Muscle layer of duodenum (tissue), 2 donors: ENCODE data around the gene ITGAV.
"Not testable (repeated sequence)": the region's sequence is repeated elsewhere in the genome, so short reads cannot be mapped to it uniquely, and the experiment has no call there.

ENCODE experiments used
- H3K27ac ChIP-seq: one replicate; pipeline ENCODE4 v1.7.0; 2013; ENCODE audit warnings: mild to moderate bottlenecking, low read length
- H3K27me3 ChIP-seq: one replicate; pipeline ENCODE4 v1.7.0; 2013; ENCODE audit warnings: low read depth, mild to moderate bottlenecking, control low read depth, low read length
- H3K36me3 ChIP-seq, 2 donors: one replicate each; pipeline ENCODE4 v1.7.0; 2013; ENCODE audit warnings: low read length in 2 of 2, control low read depth in 1 of 2, mild to moderate bottlenecking in 1 of 2; ENCODE audit not compliant: insufficient read depth in 2 of 2, control insufficient read depth in 1 of 2
- H3K4me1 ChIP-seq, 2 donors: one replicate each; pipeline ENCODE4 v1.7.0; 2013; ENCODE audit warnings: low read length in 2 of 2, mild to moderate bottlenecking in 2 of 2, control low read depth in 1 of 2, moderate library complexity in 1 of 2; ENCODE audit not compliant: insufficient read depth in 2 of 2, control insufficient read depth in 1 of 2
- H3K4me3 ChIP-seq, 2 donors: one replicate each; pipeline ENCODE4 v1.7.0; 2013; ENCODE audit warnings: low read length in 2 of 2, low read depth in 1 of 2, mild to moderate bottlenecking in 1 of 2
- H3K9me3 ChIP-seq, 2 donors: one replicate each; pipeline ENCODE4 v1.7.0; 2013; ENCODE audit warnings: low read length in 2 of 2, control low read depth in 1 of 2, mild to moderate bottlenecking in 1 of 2; ENCODE audit not compliant: control insufficient read depth in 1 of 2
- donor health status: healthy.

ITGAV gene

DNA sequence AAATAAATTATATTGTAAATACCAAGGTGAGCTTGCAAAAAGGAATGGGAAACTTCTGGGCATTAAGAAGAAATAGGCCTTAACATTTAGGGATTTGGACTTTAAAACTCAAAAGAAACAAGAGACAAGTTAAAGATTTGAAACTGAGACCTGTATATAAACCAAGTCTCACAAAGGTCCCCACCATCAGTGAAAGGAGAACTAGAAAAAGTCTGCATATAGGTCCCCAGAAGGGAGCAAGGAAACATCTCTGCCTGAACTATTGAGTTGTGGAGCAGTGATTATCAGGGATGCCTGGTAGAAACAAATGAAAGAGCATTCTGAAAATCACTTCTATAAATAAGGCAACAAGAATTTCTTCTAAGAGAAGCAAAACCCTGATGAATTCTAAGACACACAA is 30.5 kb upstream of the ITGAV start:
- Histone ChIP-seq H3K4me3 (no peak overlapping the region), H3K36me3 (no peaks in the 10 kb centered on the region), H3K27ac (no peak overlapping the region), H3K4me1 (no peaks in the 10 kb centered on the region), H3K9me3 (no peaks in the 10 kb centered on the region), H3K27me3 (no peaks in the 10 kb centered on the region)

DNA sequence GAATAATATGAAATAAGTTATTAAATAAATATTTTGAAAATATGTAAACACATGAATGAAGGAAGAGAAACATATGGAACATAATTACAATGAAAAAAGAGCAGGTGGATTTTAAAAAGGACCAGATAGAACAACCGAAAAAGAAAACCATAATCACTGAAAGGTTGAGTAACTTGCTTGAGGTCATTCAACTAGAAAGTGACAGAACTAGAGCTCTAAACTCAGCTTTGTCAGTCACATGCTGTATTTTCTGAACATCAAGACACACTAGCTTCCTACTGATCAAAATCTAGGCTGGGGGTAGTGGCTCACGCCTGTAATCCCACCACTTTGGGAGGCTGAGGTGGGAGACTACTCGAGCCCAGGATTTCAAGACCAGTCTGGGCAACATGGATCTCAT is 30.0 kb upstream of the ITGAV start:
- no peaks in the 10 kb centered on the region for H3K4me1 ChIP-seq
- no peak overlapping the region for H3K27ac ChIP-seq
- H3K36me3 ChIP-seq, result no peaks in the 10 kb centered on the region
- H3K27me3 ChIP-seq, result no peaks in the 10 kb centered on the region
- no peak overlapping the region for H3K4me3 ChIP-seq
- H3K9me3 ChIP-seq, result no peaks in the 10 kb centered on the region

DNA sequence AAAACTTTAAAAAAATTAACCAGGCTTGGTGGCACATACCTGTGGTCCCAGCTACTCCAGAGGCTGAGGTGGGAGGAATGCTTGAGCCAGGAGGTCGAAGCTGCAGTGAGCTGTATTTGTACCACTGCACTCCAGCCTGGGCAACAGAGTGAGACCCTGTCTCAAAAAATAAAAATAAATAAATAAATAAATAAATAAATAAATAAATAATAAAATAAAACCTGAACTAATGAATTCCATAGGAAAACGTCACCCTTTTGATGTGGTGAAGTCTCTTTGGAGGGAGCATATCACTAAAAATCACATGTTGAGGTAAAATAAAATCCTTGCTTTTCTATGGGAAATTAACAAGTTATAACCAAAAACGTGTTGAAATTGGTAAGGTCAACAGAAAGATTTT is 29.6 kb upstream of the ITGAV start:
- H3K9me3 ChIP-seq, result no peaks in the 10 kb centered on the region
- H3K27ac ChIP-seq, result no peak overlapping the region
- H3K27me3 ChIP-seq, result no peaks in the 10 kb centered on the region
- no peak overlapping the region for H3K4me3 ChIP-seq
- H3K4me1 ChIP-seq, result no peaks in the 10 kb centered on the region
- no peaks in the 10 kb centered on the region for H3K36me3 ChIP-seq

DNA sequence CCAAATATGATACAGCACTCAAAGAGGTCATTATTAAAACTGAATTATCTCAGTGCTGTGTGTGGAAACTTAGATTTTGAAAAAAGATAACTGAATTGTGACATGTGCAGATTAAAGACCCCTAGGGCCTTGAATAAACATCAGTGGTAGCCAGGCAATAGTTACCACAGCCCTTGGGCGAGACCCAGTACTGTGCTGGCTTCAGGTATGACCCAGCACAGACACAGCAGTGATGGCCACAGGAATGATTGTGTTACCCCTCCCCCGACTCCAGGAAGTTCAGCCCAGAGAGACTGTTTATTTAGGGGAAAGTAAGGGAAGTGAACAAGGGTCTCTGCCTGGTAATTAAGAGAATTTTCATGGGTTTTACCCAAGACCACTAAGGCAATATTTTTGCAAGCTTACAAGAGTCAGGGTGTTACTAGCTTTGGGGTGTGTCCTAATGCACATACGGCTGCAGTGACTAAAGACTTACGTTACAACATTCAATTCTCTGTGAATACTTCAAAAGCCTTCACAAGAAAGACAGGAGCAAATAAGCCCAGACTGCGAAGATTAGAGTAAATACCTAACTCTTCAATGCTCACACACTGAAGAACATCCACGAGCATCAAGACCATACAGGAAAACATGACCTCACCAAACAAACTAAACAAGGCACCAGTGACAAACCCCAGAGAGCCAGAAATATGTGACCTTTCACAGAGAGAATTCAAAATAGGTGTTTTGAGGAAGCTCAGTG is 28.2 kb upstream of the ITGAV start:
- H3K4me1 ChIP-seq, result no peaks in the 10 kb centered on the region
- no peak overlapping the region for H3K27ac ChIP-seq
- no peaks in the 10 kb centered on the region for H3K9me3 ChIP-seq
- H3K36me3 ChIP-seq, result no peaks in the 10 kb centered on the region
- H3K4me3 ChIP-seq, result no peak overlapping the region
- H3K27me3 ChIP-seq, result no peaks in the 10 kb centered on the region

DNA sequence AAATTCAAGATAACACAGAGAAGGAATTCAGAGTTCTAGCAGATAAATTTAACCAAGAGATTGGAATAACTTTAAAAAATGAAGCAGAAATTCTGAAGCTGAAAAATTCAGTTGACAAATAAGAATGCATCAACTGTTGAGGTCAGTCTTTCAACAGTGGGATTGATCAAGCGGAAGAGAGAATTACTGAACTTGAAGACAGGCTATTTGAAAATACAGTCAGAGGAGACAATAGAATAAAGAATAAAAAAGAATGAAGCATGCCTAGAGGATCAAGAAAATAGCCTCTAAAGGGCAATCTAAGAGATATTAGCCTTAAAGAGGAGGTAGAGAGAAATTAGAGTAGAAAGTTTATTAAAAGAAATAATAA is 27.7 kb upstream of the ITGAV start:
- Histone ChIP-seq H3K27ac (no peak overlapping the region), H3K27me3 (no peaks in the 10 kb centered on the region), H3K4me1 (no peaks in the 10 kb centered on the region), H3K36me3 (no peaks in the 10 kb centered on the region), H3K4me3 (no peak overlapping the region), H3K9me3 (no peaks in the 10 kb centered on the region)

GRCh38 chr2:186568600-186568999 is 21.3 kb upstream of the ITGAV start:
- not testable (repeated sequence) for H3K9me3 ChIP-seq, H3K4me1 ChIP-seq

GRCh38 chr2:186569127-186569526 is 20.7 kb upstream of the ITGAV start:
- not testable (repeated sequence) for H3K27ac ChIP-seq, H3K36me3 ChIP-seq, H3K4me3 ChIP-seq, H3K9me3 ChIP-seq, H3K4me1 ChIP-seq, H3K27me3 ChIP-seq

More at GRCh38 chr2:186568600-186568999, 21.3 kb upstream of the ITGAV start:
- H3K36me3 ChIP-seq, H3K27me3 ChIP-seq, H3K27ac ChIP-seq, H3K4me3 ChIP-seq: not testable (repeated sequence)

DNA sequence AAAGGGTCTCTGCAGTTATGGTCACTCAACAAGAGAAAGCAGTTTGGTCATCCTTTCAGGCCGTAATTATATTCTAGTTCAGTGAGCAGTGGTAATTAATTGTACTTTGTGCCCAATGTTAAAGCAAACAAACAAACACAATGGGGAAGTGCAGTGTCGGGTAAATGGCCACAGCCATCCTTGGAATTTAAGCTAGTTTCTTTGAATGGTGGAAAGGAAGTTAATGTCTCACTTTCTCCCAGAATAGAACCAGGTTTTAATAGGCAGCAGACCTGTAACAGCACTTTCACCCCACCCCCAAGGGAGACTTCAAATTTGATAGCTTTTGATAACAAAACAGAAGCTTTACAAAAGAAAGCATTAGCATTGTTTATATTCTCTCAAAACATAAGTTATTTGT is 20.0 kb upstream of the ITGAV start:
- Histone ChIP-seq H3K27ac (no peak overlapping the region), H3K27me3 (no peaks in the 10 kb centered on the region), H3K4me1 (peaks cover 0 to under 1% of the 10 kb centered on the region in 2 donors), H3K36me3 (no peaks in the 10 kb centered on the region), H3K9me3 (no peaks in the 10 kb centered on the region), H3K4me3 (no peak overlapping the region)

- Histone ChIP-seq H3K27me3 (no peaks in the 10 kb centered on the region), H3K4me1 (peaks cover 2 to 5% of the 10 kb centered on the region in 2 donors), H3K9me3 (no peaks in the 10 kb centered on the region), H3K4me3 (no peak overlapping the region), H3K36me3 (peaks cover 0 to under 1% of the 10 kb centered on the region in 2 donors), H3K27ac (no peak overlapping the region)
Observed at GRCh38 chr2:186570604-186571003, 19.3 kb upstream of the ITGAV start.

DNA sequence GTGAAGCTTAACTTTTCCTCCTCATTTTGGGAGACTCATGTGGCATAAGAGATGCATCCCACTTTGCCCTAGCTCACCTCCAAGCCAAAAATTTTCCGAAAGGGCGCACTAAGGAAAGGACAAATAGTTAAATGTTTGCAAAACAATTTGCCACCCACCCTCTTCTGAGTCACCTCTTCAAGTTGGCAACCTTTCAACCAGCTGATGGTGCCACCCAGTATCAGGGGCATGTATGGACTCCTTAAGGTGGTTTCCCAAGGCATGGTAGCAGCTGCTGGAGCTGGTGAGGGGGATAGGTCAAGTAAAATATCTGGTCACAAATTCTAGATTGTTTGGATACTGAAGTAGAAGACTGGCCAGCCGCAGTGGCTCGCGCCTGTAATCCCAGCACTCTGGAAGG is 17.2 kb upstream of the ITGAV start:
- Histone ChIP-seq H3K27ac (no peak overlapping the region), H3K27me3 (no peaks in the 10 kb centered on the region), H3K4me3 (no peak overlapping the region), H3K36me3 (peaks cover 0 to 3% of the 10 kb centered on the region in 2 donors), H3K4me1 (peaks cover 9 to 12% of the 10 kb centered on the region in 2 donors), H3K9me3 (no peaks in the 10 kb centered on the region)

- H3K9me3 ChIP-seq, result no peaks in the 10 kb centered on the region
- H3K27me3 ChIP-seq, result no peaks in the 10 kb centered on the region
- H3K4me1 ChIP-seq, result peaks cover 9 to 12% of the 10 kb centered on the region in 2 donors
- H3K27ac ChIP-seq, result no peak overlapping the region
- H3K4me3 ChIP-seq, result no peak overlapping the region
- peaks cover 0 to 3% of the 10 kb centered on the region in 2 donors for H3K36me3 ChIP-seq
Observed at GRCh38 chr2:186573531-186573930, 16.3 kb upstream of the ITGAV start.

GRCh38 chr2:186575302-186575701 is 14.6 kb upstream of the ITGAV start:
- Histone ChIP-seq H3K9me3 (no peaks in the 10 kb centered on the region), H3K4me1 (peaks cover 9 to 12% of the 10 kb centered on the region in 2 donors), H3K27me3 (no peaks in the 10 kb centered on the region), H3K27ac (peak overlapping the region; percentile 60), H3K36me3 (peaks cover 0 to 3% of the 10 kb centered on the region in 2 donors), H3K4me3 (no peak overlapping the region)
